ENCODE data around the gene RUNX3. TPM values are rescaled to one million over a fixed set of nuclear protein-coding genes. Genes with fewer than 3 reads are reported as not detected.

Gene RUNX3
- total and polyA plus RNA-seq, 2 donors (not counting 3 experiments of a cell fraction or from before 2014, with no cell fraction given): not detected

GRCh38 chr1:24859063-24860010 lies 70.7 kb downstream of the RUNX3 start:
- TF ChIP-seq MYC (IDR thresholded peaks at IDR 0.05; ENCODE audit: low read depth, low read length) (no peak), FOS (IDR thresholded peaks at IDR 0.05; ENCODE audit: borderline replicate concordance, insufficient read depth, low read length) (no peak), MAX (IDR thresholded peaks at IDR 0.05; ENCODE audit: insufficient read depth, insufficient read length) (no peak), POLR2A (IDR thresholded peaks at IDR 0.05; ENCODE audit: low read depth, low read length) (no peak), EZH2 (IDR thresholded peaks at IDR 0.05; ENCODE audit: borderline replicate concordance, low read depth, low read length, severe bottlenecking) (no peak), GATA2 (IDR thresholded peaks at IDR 0.05; ENCODE audit: insufficient read depth, insufficient read length, low read depth, low read length) (no peak), JUN (IDR thresholded peaks at IDR 0.05; ENCODE audit: borderline replicate concordance, insufficient read depth, insufficient read length, low read depth) (no peak)
- Histone ChIP-seq H3K9me3 (replicated peaks; ENCODE audit: control insufficient read depth, insufficient read depth, low read length) (no peaks in the 10 kb centered on the region), H3K27me3 (ENCODE audit: control insufficient read depth in 2 of 2, insufficient read depth in 2 of 2, low read length in 2 of 2) (no peaks in the 10 kb centered on the region), H3K27ac (ENCODE audit: insufficient read depth, low read depth, low read length) (no peak overlapping the region), H3K4me2 (ENCODE audit: insufficient read depth, low read length) (no peak overlapping the region), H3K9me1 (replicated peaks; ENCODE audit: control insufficient read depth, extremely low read depth, insufficient read depth, low read length) (no peaks in the 10 kb centered on the region), H3K4me1 (ENCODE audit: control insufficient read depth, extremely low read depth, insufficient read depth, low read length) (peaks cover 2% of the 10 kb centered on the region), H3K79me2 (ENCODE audit: control insufficient read depth, insufficient read depth, low read length) (no peaks in the 10 kb centered on the region), H2AFZ (ENCODE audit: low read depth, low read length) (no peak overlapping the region), H3K4me3 (replicated peaks in 1 of 3; ENCODE audit: insufficient read depth in 1 of 3, low read depth in 1 of 3, low read length in 3 of 3) (no peak overlapping the region), H3K9ac (replicated peaks; ENCODE audit: extremely low read depth, insufficient read depth, low read length) (no peak overlapping the region), H3K36me3 (ENCODE audit: control insufficient read depth in 2 of 2, extremely low read depth in 1 of 2, insufficient read depth in 2 of 2, low read length in 2 of 2) (no peaks in the 10 kb centered on the region), H4K20me1 (replicated peaks; ENCODE audit: control insufficient read depth, extremely low read depth, insufficient read depth, low read length) (no peaks in the 10 kb centered on the region)
- ChIA-PET POLR2A (no interaction called here), CTCF (interaction anchor here (0.7 to 2.5 kb wide), 4 partner anchors 11 to 171 kb away, joined by 3 to 10 read pairs (median 4); no protein-coding TSS in a partner anchor)
- dilution Hi-C loops (cut with MboI; ENCODE audit: extremely low pct_ligation_motif_present, low sequenced_read_pairs): no loop called here
- FAIRE-seq (no peak), DNase-seq (ENCODE audit: low read depth, low spot score) (no peak)
- intact Hi-C loops (cut with micrococcal nuclease): no loop called here
- BruUV-seq (replicated peaks): no TSS peak
